ENCODE data around the gene FERMT3.

DNA sequence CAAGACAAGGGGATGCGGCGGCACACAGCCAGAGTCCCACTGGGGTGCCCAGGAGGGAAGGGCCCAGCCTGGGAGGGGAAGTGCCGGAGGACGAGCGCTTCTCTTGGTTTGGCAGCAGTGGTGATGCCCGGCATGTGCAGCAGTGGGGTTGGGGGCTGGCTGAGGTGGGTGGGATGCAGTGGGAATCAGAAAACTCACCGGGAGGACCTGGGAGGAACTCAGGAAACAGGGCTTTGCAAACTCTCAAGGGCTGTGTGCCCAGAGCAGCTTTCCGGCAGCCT lies 3.0 kb downstream of the FERMT3 start:
- no peak for TF ChIP-seq EZH2phosphoT487 (IDR thresholded peaks at IDR 0.05; ENCODE audit: low read length)
- TF ChIP-seq EZH2 (optimal IDR thresholded peaks at IDR 0.05; ENCODE audit: low read depth, low read length), result no peak
- no peak for TF ChIP-seq CTCF (IDR thresholded peaks at IDR 0.05; ENCODE audit: low read length)

Data from MM.1S (cell line).